Natural killer cell (primary cell): ENCODE data around the gene GATD1. TPM values are rescaled to one million over a fixed set of nuclear protein-coding genes. Genes with fewer than 3 reads are reported as not detected.

Experiments
- ATAC-seq, 3 donors: fragments of 150-1000 bp in 2 of 3; fragments of 200-7000 bp in 1 of 3; cut with Tn5 transposase; 1 replicate in 1 of 3; 2 replicates in 2 of 3; pipeline ENCODE4 v1.10.0; 2021; ENCODE audit warnings: mild to moderate bottlenecking in 2 of 3, moderate library complexity in 2 of 3
- DNase-seq, 2 donors: peaks; one replicate each; pipeline versions ENCODE4 v3.0.0 to v3.0.0-alpha.2; 2013 to 2021; ENCODE audit warnings: mixed read lengths in 1 of 2
- H3K27ac ChIP-seq: one replicate; pipeline ENCODE4 v1.5.1; 2013; ENCODE audit warnings: mild to moderate bottlenecking, low read length
- H3K27me3 ChIP-seq: one replicate; pipeline ENCODE4 v1.6.1; 2013; ENCODE audit warnings: low read length; ENCODE audit not compliant: control insufficient read depth, insufficient read depth
- H3K36me3 ChIP-seq: one replicate; pipeline ENCODE4 v1.6.1; 2013; ENCODE audit warnings: low read length; ENCODE audit not compliant: control insufficient read depth, insufficient read depth
- H3K4me1 ChIP-seq: one replicate; pipeline ENCODE4 v1.6.1; 2013; ENCODE audit warnings: low read length; ENCODE audit not compliant: control insufficient read depth, insufficient read depth
- H3K4me3 ChIP-seq: one replicate; pipeline ENCODE4 v1.5.1; 2013; ENCODE audit warnings: low read length
- H3K9me3 ChIP-seq: one replicate; pipeline ENCODE4 v1.6.1; 2013; ENCODE audit warnings: low read length; ENCODE audit not compliant: control insufficient read depth, insufficient read depth
- H3K27ac Mint-ChIP-seq, 2 donors: one replicate each; pipeline ENCODE4 v1.8.0; 2022; ENCODE audit warnings: mild to moderate bottlenecking in 2 of 2, mixed read lengths in 2 of 2, moderate library complexity in 1 of 2
- H3K27me3 Mint-ChIP-seq, 2 donors: one replicate each; pipeline ENCODE4 v1.8.0; 2022; ENCODE audit warnings: low read depth in 2 of 2, mixed read lengths in 2 of 2
- H3K36me3 Mint-ChIP-seq: one replicate; pipeline ENCODE4 v1.8.0; 2022; ENCODE audit warnings: mixed read lengths
- H3K4me1 Mint-ChIP-seq, 2 donors: one replicate each; pipeline ENCODE4 v1.8.0; 2022; ENCODE audit warnings: mixed read lengths in 2 of 2
- H3K4me3 Mint-ChIP-seq: one replicate; pipeline ENCODE4 v1.8.0; 2022; ENCODE audit warnings: mild to moderate bottlenecking, moderate library complexity, mixed read lengths
- H3K9me3 Mint-ChIP-seq, 2 donors: one replicate each; pipeline ENCODE4 v1.8.0; 2022; ENCODE audit warnings: mixed read lengths in 2 of 2
- WGBS: methylation state at CpG from one replicate; pipeline ENCODE4 v1.1.7; 2013; ENCODE audit warnings: missing lambda C conversion rate; ENCODE audit not compliant: insufficient coverage; 5-methylcytosine and 5-hydroxymethylcytosine counted together
- intact Hi-C: fragments of 100-400 bp; cut with micrococcal nuclease; formaldehyde crosslinking; loops from one replicate; pipeline ENCODE4 v1.14.2; 2022
- total RNA-seq, 4 donors: library from RNA; stranded (reverse); fragments of 120-200 nt in 1 of 4; gene quantifications; one replicate each; pipeline versions ENCODE4 v1.2.3 to v1.2.4, GENCODE V29; 2013 to 2022
- TF ChIP-seq, protein P1 (sequence below): fragments of 200-600 bp; IDR thresholded peaks from one replicate; pipeline ENCODE4 v1.8.0; 2022; ENCODE audit warnings: antibody characterized with exemption

Gene GATD1
- total RNA-seq, 3 donors from 2014 or later (not counting 1 experiment from before 2014, with no cell fraction given) = 40.4 to 43.1 (median 42.1) TPM

DNA sequence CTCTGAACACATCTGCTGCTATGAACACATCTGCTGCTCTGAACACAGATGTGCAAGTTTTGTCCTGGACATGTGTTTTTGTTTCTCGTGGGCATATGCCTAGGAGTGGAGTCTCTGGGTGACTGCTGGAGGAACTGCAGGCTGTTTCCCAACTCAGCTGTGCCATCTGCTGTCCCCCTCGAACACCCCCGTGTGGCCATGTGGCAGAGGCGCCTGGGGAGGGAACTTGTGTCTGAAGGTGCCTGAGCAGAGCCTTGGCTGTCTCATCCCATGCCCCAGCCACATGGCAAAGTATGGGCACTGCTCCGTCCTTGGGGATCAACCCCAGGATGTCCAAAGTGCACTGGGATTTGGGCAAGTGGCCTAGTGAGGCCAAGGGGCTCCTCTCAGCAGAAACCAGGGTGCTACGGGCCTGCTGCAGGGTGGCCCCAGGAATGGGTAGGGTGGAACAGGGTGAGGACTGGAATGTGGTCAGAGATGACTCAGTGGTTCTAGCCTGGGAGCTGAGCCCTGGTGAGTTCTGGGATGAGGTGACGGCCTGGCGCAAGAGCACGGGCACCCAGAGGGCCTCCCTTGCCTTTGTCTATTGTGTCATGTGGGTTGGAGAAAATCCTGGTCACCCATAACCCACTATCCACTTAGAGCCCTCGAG lies 14.7 kb downstream of the GATD1 start:
- TF ChIP-seq, protein P1, sequence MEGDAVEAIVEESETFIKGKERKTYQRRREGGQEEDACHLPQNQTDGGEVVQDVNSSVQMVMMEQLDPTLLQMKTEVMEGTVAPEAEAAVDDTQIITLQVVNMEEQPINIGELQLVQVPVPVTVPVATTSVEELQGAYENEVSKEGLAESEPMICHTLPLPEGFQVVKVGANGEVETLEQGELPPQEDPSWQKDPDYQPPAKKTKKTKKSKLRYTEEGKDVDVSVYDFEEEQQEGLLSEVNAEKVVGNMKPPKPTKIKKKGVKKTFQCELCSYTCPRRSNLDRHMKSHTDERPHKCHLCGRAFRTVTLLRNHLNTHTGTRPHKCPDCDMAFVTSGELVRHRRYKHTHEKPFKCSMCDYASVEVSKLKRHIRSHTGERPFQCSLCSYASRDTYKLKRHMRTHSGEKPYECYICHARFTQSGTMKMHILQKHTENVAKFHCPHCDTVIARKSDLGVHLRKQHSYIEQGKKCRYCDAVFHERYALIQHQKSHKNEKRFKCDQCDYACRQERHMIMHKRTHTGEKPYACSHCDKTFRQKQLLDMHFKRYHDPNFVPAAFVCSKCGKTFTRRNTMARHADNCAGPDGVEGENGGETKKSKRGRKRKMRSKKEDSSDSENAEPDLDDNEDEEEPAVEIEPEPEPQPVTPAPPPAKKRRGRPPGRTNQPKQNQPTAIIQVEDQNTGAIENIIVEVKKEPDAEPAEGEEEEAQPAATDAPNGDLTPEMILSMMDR = no peak
- Mint-ChIP-seq H3K27ac (no peak overlapping the region), H3K36me3 (no peaks in the 10 kb centered on the region), H3K4me3 (no peak overlapping the region), H3K27me3 (no peaks in the 10 kb centered on the region), H3K4me1 (no peaks in the 10 kb centered on the region), H3K9me3 (no peaks in the 10 kb centered on the region)
- H3K4me1 ChIP-seq = no peaks in the 10 kb centered on the region
- DNase-seq = peak in 1 of 2 donors; percentile 28
- peaks cover 51% of the 10 kb centered on the region for H3K36me3 ChIP-seq
- intact Hi-C loops = no loop called here
- H3K27ac ChIP-seq = no peak overlapping the region
- ATAC-seq = no peak
- no peak overlapping the region for H3K4me3 ChIP-seq
- 71% methylated on average over 10 of the region's 10 CpGs for WGBS
- H3K27me3 ChIP-seq = no peaks in the 10 kb centered on the region
- H3K9me3 ChIP-seq = no peaks in the 10 kb centered on the region

DNA sequence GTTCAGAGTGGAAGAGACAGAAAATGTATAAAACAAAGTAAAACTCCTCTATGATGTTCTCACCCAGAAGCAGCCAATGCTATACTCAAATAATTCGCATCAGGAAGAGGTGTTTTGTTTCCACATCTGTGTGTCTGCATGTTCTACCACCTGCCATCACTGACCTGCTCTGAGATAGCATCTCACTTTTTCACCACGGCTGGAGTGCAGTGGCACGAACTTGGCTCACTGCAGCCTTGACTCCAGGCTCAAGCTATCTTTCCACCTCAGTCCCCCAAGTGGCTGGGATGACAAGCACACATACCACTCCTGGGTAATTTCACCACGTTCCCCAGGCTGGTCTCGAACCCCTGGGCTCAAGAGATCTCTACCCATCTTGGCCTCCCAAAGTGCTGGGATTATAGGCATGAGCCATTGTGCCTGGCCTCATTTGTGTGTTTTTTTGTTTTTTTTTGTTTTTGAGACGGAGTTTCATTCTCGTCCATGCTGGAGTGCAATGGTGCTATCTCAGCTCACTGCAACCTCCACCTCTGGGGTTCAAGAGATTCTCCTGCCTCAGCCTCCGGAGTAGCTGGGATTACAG lies 15.7 kb downstream of the GATD1 start:
- Mint-ChIP-seq H3K9me3 (no peaks in the 10 kb centered on the region), H3K36me3 (no peaks in the 10 kb centered on the region), H3K4me1 (no peaks in the 10 kb centered on the region), H3K4me3 (no peak overlapping the region), H3K27ac (no peak overlapping the region), H3K27me3 (no peaks in the 10 kb centered on the region)
- Histone ChIP-seq H3K27me3 (no peaks in the 10 kb centered on the region), H3K27ac (no peak overlapping the region), H3K4me1 (no peaks in the 10 kb centered on the region), H3K4me3 (no peak overlapping the region), H3K9me3 (no peaks in the 10 kb centered on the region), H3K36me3 (peaks cover 54% of the 10 kb centered on the region)
- TF ChIP-seq, protein P1 = no peak
- ATAC-seq (no peak), DNase-seq (no peak)
- intact Hi-C loops = no loop called here
- 93% methylated on average over 8 of the region's 8 CpGs for WGBS

DNA sequence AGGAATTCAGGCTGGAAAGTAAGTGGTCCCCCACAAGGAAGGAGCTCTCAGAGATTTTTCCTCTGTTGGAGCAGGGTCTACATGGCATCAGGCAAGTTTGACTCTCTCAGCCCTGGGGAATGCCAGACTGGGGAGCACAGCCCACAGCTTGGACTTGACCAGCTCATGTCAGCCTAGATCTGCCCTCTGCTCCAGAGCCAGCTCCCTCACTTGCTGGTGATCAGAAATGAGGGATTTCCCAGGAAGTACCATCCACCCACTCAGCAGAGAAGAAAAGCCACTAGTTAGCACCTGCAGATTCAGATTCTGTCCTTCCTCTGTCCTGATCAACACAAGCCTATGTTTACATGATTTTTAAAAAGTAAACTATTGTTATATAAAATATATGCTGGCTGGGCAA lies 17.1 kb downstream of the GATD1 start:
- Mint-ChIP-seq H3K27ac (no peak overlapping the region), H3K27me3 (no peaks in the 10 kb centered on the region), H3K36me3 (no peaks in the 10 kb centered on the region), H3K4me1 (no peaks in the 10 kb centered on the region), H3K9me3 (no peaks in the 10 kb centered on the region), H3K4me3 (no peak overlapping the region)
- Histone ChIP-seq H3K36me3 (peaks cover 53% of the 10 kb centered on the region), H3K4me3 (no peak overlapping the region), H3K9me3 (no peaks in the 10 kb centered on the region), H3K27me3 (no peaks in the 10 kb centered on the region), H3K4me1 (no peaks in the 10 kb centered on the region), H3K27ac (no peak overlapping the region)
- TF ChIP-seq, protein P1 = no peak
- DNase-seq (no peak), ATAC-seq (no peak)
- intact Hi-C loops = no loop called here

DNA sequence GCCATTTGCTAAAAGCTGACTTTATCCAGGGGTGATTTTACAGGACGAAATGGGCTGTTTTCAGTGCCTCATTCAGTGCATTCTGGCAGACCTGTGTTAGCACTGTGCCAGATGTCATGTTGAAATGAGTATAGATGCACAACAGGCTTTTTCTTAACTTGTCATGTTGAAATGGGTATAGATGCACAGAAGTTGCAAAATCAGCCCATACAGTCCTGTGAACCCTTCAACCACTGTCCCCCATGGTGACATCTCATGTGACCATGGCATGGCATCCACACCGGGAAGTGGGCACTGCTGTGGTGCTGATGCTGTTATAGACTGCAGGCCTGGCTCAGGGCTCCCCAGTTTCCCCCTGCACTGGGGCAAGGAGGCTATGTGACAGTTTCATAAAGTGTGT lies 27.6 kb downstream of the GATD1 start:
- H3K27ac ChIP-seq = no peak overlapping the region
- H3K9me3 ChIP-seq = no peaks in the 10 kb centered on the region
- intact Hi-C loops = no loop called here
- H3K36me3 ChIP-seq = no peaks in the 10 kb centered on the region
- Mint-ChIP-seq H3K27ac (no peak overlapping the region), H3K4me1 (peaks cover 9 to 14% of the 10 kb centered on the region in 2 donors), H3K36me3 (no peaks in the 10 kb centered on the region), H3K4me3 (peak overlapping the region; percentile 55), H3K9me3 (no peaks in the 10 kb centered on the region), H3K27me3 (no peaks in the 10 kb centered on the region)
- H3K27me3 ChIP-seq = no peaks in the 10 kb centered on the region
- no peak overlapping the region for H3K4me3 ChIP-seq
- ATAC-seq = no peak
- H3K4me1 ChIP-seq = peaks cover 22% of the 10 kb centered on the region
- 51% methylated on average over 2 of the region's 2 CpGs for WGBS
- DNase-seq = no peak
- TF ChIP-seq, protein P1 = no peak
